Measurements from ENCODE around the gene C16orf74.

GRCh38 chr16:85680352-85680944 lies 70.4 kb downstream of the C16orf74 start:
- TF ChIP-seq HNRNPK (IDR thresholded peaks at IDR 0.05; ENCODE audit: low read depth, low read length, poor library complexity, severe bottlenecking) (no peak), ZC3H4 (CRISPR knock-in tag; IDR thresholded peaks at IDR 0.05; ENCODE audit: borderline replicate concordance) (no peak)
